SIG-M5 (cell line): Measurements from ENCODE around the gene ASB4.

Experiments used
- DNase-seq: peaks from one replicate; lab custom pipeline; 2025; lab: John Stamatoyannopoulos, UW

The ASB4 gene

GRCh38 chr7:95526128-95526738 lies 40.5 kb downstream of the ASB4 start:
- no peak for DNase-seq

GRCh38 chr7:95527033-95527775 lies 41.5 kb downstream of the ASB4 start:
- DNase-seq = no peak

GRCh38 chr7:95527776-95528250 lies 42.1 kb downstream of the ASB4 start:
- no peak for DNase-seq

- DNase-seq = no peak
These were observed 44.0 kb downstream of the ASB4 start for GRCh38 chr7:95529701-95530100.

GRCh38 chr7:95530881-95531280 lies 45.1 kb downstream of the ASB4 start:
- DNase-seq = no peak

GRCh38 chr7:95531605-95532219 lies 46.0 kb downstream of the ASB4 start:
- no peak for DNase-seq

GRCh38 chr7:95534796-95535195 lies 49.1 kb downstream of the ASB4 start:
- no peak for DNase-seq

GRCh38 chr7:95535662-95536061 lies 49.9 kb downstream of the ASB4 start:
- DNase-seq = no peak

- DNase-seq = no peak
These were observed 51.0 kb downstream of the ASB4 start for GRCh38 chr7:95536656-95537311.

- DNase-seq = no peak
These were observed 51.7 kb downstream of the ASB4 start for GRCh38 chr7:95537468-95537867.

- no peak for DNase-seq
These were observed 53.7 kb downstream of the ASB4 start for GRCh38 chr7:95539426-95539825.

GRCh38 chr7:95540366-95540765 lies 54.6 kb downstream of the ASB4 start:
- DNase-seq = no peak

GRCh38 chr7:95543312-95543711 lies 57.6 kb downstream of the ASB4 start:
- no peak for DNase-seq

- no peak for DNase-seq
These were observed 58.4 kb downstream of the ASB4 start for GRCh38 chr7:95544171-95544570.

- DNase-seq = no peak
These were observed 59.4 kb downstream of the ASB4 start for GRCh38 chr7:95545007-95545615.

- DNase-seq = no peak
These were observed 59.9 kb downstream of the ASB4 start for GRCh38 chr7:95545673-95546072.

GRCh38 chr7:95546647-95547046 lies 60.9 kb downstream of the ASB4 start:
- DNase-seq = no peak

GRCh38 chr7:95547361-95548348 lies 61.9 kb downstream of the ASB4 start:
- DNase-seq = no peak

GRCh38 chr7:95549818-95550529 lies 64.2 kb downstream of the ASB4 start:
- no peak for DNase-seq

GRCh38 chr7:95550546-95550945 lies 64.8 kb downstream of the ASB4 start:
- no peak for DNase-seq
